Endodermal cell (in vitro differentiated cells): ENCODE results near the gene ADAMTS12. TPM values are rescaled to one million over a fixed set of nuclear protein-coding genes. Genes with fewer than 3 reads are reported as not detected.

Source experiments
- DNase-seq: peaks from one replicate; pipeline ENCODE4 v3.0.0-alpha.2; 2017
- H3K27ac ChIP-seq: 2 replicates; pipeline ENCODE4 v1.5.1; 2013; ENCODE audit warnings: mild to moderate bottlenecking, low read depth, low read length, moderate library complexity
- H3K27me3 ChIP-seq: 2 replicates; pipeline ENCODE4 v1.6.1; 2013; ENCODE audit warnings: mild to moderate bottlenecking, low read length, moderate library complexity; ENCODE audit not compliant: insufficient read depth, control insufficient read depth, poor library complexity, severe bottlenecking
- H3K36me3 ChIP-seq: 2 replicates; pipeline ENCODE4 v1.7.0; 2013; ENCODE audit warnings: mild to moderate bottlenecking, low read length, moderate library complexity; ENCODE audit not compliant: control insufficient read depth, insufficient read depth
- H3K4me1 ChIP-seq: one replicate; pipeline ENCODE4 v1.7.0; 2013; ENCODE audit warnings: low read length; ENCODE audit not compliant: control insufficient read depth, insufficient read depth
- H3K4me3 ChIP-seq: 2 replicates; pipeline ENCODE4 v1.5.1; 2013; ENCODE audit warnings: mild to moderate bottlenecking, low read length, moderate library complexity
- H3K9ac ChIP-seq: 2 replicates; pipeline ENCODE4 v1.6.1; 2013; ENCODE audit warnings: mild to moderate bottlenecking, low read length, moderate library complexity; ENCODE audit not compliant: poor library complexity, severe bottlenecking; ENCODE audit errors: extremely low read depth
- H3K9me3 ChIP-seq: 2 replicates; pipeline ENCODE4 v1.6.1; 2013; ENCODE audit warnings: mild to moderate bottlenecking, low read length, moderate library complexity; ENCODE audit not compliant: control insufficient read depth
- H3K27ac Mint-ChIP-seq: 2 replicates; pipeline ENCODE4 v1.8.0; 2020; ENCODE audit warnings: mixed read lengths
- H3K27me3 Mint-ChIP-seq: 2 replicates; pipeline ENCODE4 v1.8.0; 2021; ENCODE audit warnings: mild to moderate bottlenecking, mixed read lengths; ENCODE audit not compliant: insufficient read depth
- H3K36me3 Mint-ChIP-seq: 2 replicates; pipeline ENCODE4 v1.8.0; 2020; ENCODE audit warnings: low read depth, mixed read lengths
- H3K4me1 Mint-ChIP-seq: 2 replicates; pipeline ENCODE4 v1.8.0; 2020; ENCODE audit warnings: mixed read lengths
- H3K4me3 Mint-ChIP-seq: 2 replicates; pipeline ENCODE4 v1.8.0; 2020; ENCODE audit warnings: mild to moderate bottlenecking, moderate library complexity, mixed read lengths
- H3K9me3 Mint-ChIP-seq: 2 replicates; pipeline ENCODE4 v1.8.0; 2020; ENCODE audit warnings: mild to moderate bottlenecking, mixed read lengths
- WGBS, 2 experiments: methylation state at CpG; one replicate each; pipeline versions ENCODE4 v1.1.5 to v1.1.7; 2013; ENCODE audit warnings: missing lambda C conversion rate in 2 of 2, mixed read lengths in 1 of 2; ENCODE audit not compliant: insufficient coverage in 1 of 2, insufficient read length in 1 of 2; 5-methylcytosine and 5-hydroxymethylcytosine counted together
- total RNA-seq, 2 donors: library from RNA; stranded (reverse); fragmentation: NEBNext Ultra II Directional in 1 of 2; extraction: Animal tissue kit (Norgen Biotek cat#: 25700) in 1 of 2; gene quantifications; 2 replicates in 1 of 2; 3 replicates in 1 of 2; pipeline ENCODE4 v1.2.1, GENCODE V29; 2021
- TF ChIP-seq, protein P1 (sequence below): fragments of 200-600 bp; sonication (generic); conservative IDR thresholded peaks from 2 replicates; pipeline ENCODE4 v1.5.0; 2021; ENCODE audit warnings: antibody characterized with exemption, mild to moderate bottlenecking

ADAMTS12 gene
- total RNA-seq, 2 donors from 2014 or later, result 80.2 to 123 TPM

DNA sequence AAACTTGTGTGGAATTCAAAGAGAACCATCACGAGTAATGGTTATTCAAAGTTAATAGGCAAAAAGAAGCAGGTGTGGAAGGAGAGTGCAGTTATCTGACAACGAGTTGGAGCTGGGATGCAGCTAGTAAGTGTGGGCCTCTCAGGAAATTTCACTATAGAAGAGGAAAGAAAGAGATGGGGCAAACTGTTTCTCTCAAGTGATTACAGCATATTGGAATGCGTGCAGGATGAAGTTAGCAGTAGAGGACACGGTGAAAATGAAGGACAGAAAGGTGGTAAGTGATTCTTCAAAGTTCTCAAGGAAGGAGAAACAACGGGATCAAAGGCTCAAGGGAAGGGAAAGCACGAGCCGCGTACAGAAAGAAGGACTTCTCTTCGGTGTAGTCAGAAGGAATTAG lies 84.0 kb downstream of the ADAMTS12 start:
- no peak overlapping the region for H3K9ac ChIP-seq
- peaks cover 12% of the 10 kb centered on the region for H3K4me1 Mint-ChIP-seq
- WGBS, 2 experiments, result 87 to 93% methylated on average over 9 of the region's 9 CpGs
- no peak overlapping the region for H3K4me3 Mint-ChIP-seq
- H3K9me3 Mint-ChIP-seq, result no peaks in the 10 kb centered on the region
- H3K27ac ChIP-seq, result no peak overlapping the region
- TF ChIP-seq, protein P1, sequence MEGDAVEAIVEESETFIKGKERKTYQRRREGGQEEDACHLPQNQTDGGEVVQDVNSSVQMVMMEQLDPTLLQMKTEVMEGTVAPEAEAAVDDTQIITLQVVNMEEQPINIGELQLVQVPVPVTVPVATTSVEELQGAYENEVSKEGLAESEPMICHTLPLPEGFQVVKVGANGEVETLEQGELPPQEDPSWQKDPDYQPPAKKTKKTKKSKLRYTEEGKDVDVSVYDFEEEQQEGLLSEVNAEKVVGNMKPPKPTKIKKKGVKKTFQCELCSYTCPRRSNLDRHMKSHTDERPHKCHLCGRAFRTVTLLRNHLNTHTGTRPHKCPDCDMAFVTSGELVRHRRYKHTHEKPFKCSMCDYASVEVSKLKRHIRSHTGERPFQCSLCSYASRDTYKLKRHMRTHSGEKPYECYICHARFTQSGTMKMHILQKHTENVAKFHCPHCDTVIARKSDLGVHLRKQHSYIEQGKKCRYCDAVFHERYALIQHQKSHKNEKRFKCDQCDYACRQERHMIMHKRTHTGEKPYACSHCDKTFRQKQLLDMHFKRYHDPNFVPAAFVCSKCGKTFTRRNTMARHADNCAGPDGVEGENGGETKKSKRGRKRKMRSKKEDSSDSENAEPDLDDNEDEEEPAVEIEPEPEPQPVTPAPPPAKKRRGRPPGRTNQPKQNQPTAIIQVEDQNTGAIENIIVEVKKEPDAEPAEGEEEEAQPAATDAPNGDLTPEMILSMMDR, result no peak
- H3K27me3 ChIP-seq, result no peaks in the 10 kb centered on the region
- H3K36me3 ChIP-seq, result no peaks in the 10 kb centered on the region
- peaks cover 15% of the 10 kb centered on the region for H3K36me3 Mint-ChIP-seq
- peaks cover 1% of the 10 kb centered on the region for H3K4me1 ChIP-seq
- no peak overlapping the region for H3K27ac Mint-ChIP-seq
- no peaks in the 10 kb centered on the region for H3K27me3 Mint-ChIP-seq
- DNase-seq, result no peak
- no peaks in the 10 kb centered on the region for H3K9me3 ChIP-seq
- H3K4me3 ChIP-seq, result no peak overlapping the region

DNA sequence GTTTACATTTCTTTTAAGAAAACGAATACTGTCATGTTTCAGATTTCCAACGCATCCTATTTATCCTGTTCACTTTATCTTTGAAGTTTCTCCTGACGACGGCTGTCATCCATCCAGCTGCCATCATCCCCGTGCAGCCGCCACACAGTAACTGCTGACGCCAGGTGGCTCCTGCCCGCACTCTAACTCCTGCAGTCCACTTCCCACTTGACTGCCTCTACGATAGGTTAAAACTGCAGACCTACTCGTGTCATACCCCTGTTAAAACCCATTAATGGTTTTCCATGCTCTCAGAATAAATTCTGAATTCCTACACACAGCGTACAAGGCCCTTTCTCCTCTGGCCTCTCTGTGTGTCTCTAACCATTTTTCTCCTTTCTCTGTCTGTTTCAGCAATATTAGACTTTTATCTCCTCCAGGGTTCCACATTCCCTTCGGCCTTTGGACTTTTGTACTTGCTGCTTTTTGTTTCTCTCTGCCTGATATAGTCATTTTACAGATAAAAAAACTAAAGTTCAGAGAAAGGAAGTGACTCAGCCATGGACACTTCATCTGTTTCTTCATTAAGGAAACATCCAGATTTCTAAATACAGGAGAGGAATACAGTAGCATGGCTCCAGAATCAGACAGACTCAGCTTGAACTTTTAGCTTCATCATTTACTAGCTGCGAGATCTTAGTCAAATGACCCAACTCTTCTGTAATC lies 84.9 kb downstream of the ADAMTS12 start:
- H3K27me3 ChIP-seq, result no peaks in the 10 kb centered on the region
- H3K27me3 Mint-ChIP-seq, result no peaks in the 10 kb centered on the region
- no peak for DNase-seq
- H3K9me3 ChIP-seq, result no peaks in the 10 kb centered on the region
- H3K4me1 ChIP-seq, result peaks cover 7% of the 10 kb centered on the region
- 92 to 94% methylated on average over 12 to 13 of the region's 13 CpGs for WGBS, 2 experiments
- no peak overlapping the region for H3K9ac ChIP-seq
- TF ChIP-seq, protein P1, result no peak
- H3K4me1 Mint-ChIP-seq, result peaks cover 19% of the 10 kb centered on the region
- no peak overlapping the region for H3K27ac ChIP-seq
- no peak overlapping the region for H3K4me3 Mint-ChIP-seq
- no peak overlapping the region for H3K27ac Mint-ChIP-seq
- no peak overlapping the region for H3K4me3 ChIP-seq
- peaks cover 11% of the 10 kb centered on the region for H3K36me3 Mint-ChIP-seq
- H3K9me3 Mint-ChIP-seq, result no peaks in the 10 kb centered on the region
- H3K36me3 ChIP-seq, result no peaks in the 10 kb centered on the region

DNA sequence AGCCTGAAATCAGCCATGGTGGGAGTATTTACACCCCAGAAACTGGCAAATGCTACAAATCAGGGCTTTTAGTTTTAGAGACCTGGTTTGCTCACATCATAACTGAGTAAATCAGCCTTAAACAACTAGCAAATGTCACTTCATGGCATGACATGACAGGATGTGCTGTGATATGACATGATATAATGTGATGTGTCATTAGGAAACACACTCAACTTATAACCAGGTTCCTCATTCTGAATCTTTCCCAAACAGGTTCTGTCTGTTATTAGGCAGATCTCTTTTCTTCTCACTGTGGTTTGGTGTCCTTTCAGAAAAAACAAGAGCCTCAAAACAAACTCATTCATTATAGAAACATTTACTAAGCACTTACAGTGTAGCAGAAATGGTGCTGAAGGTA lies 90.5 kb downstream of the ADAMTS12 start:
- no peaks in the 10 kb centered on the region for H3K9me3 ChIP-seq
- TF ChIP-seq, protein P1, result no peak
- H3K36me3 Mint-ChIP-seq, result peaks cover 20% of the 10 kb centered on the region
- no peak overlapping the region for H3K27ac ChIP-seq
- no peaks in the 10 kb centered on the region for H3K27me3 Mint-ChIP-seq
- no peak overlapping the region for H3K27ac Mint-ChIP-seq
- peaks cover 7% of the 10 kb centered on the region for H3K4me1 ChIP-seq
- no peaks in the 10 kb centered on the region for H3K36me3 ChIP-seq
- no peaks in the 10 kb centered on the region for H3K27me3 ChIP-seq
- DNase-seq, result no peak
- no peak overlapping the region for H3K4me3 ChIP-seq
- H3K9me3 Mint-ChIP-seq, result no peaks in the 10 kb centered on the region
- H3K4me1 Mint-ChIP-seq, result peaks cover 16% of the 10 kb centered on the region
- H3K9ac ChIP-seq, result no peak overlapping the region
- H3K4me3 Mint-ChIP-seq, result no peak overlapping the region
